Measurements from ENCODE around the gene CD96.

DNA sequence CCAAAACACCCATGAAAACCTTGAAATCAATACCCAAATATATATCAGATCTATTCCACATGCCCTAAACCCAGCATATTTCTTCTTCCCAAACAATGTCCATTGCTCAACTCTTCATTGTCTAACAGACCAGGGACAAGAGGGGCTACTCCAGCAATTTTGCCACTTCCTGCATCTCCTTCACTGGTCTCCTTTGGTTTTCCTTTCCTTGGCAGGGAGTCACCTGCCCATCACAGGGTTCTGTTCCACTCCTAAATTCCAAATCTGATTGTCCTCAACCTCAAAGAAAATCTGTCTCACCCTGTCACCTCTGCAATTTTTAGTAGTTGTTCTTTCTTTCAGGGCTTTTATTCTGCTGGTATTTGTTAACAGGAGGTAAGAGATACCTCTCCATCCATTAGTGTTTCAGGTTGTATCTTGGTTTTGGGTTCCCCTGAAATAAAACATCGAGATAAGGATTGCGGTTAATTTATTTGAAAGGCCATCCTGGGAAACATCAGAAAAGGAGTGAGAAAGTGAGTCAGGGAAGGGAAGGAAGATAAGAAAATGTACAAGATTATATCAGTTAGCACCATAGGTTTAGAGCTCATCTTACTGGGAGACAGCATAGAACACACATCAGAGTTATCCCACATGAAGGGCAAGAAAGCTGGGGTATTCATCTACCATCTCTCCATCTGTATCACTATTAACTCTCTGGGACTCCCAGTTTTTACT, 39.6 kb downstream of the CD96 start:
- TF ChIP-seq, protein P1, sequence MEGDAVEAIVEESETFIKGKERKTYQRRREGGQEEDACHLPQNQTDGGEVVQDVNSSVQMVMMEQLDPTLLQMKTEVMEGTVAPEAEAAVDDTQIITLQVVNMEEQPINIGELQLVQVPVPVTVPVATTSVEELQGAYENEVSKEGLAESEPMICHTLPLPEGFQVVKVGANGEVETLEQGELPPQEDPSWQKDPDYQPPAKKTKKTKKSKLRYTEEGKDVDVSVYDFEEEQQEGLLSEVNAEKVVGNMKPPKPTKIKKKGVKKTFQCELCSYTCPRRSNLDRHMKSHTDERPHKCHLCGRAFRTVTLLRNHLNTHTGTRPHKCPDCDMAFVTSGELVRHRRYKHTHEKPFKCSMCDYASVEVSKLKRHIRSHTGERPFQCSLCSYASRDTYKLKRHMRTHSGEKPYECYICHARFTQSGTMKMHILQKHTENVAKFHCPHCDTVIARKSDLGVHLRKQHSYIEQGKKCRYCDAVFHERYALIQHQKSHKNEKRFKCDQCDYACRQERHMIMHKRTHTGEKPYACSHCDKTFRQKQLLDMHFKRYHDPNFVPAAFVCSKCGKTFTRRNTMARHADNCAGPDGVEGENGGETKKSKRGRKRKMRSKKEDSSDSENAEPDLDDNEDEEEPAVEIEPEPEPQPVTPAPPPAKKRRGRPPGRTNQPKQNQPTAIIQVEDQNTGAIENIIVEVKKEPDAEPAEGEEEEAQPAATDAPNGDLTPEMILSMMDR (IDR thresholded peaks at IDR 0.05): no peak
- TF ChIP-seq POLR2A (IDR thresholded peaks at IDR 0.05): no peak

Data from right lobe of liver (tissue), 4 donors.